ENCODE measurements around the gene EPG5.

DNA sequence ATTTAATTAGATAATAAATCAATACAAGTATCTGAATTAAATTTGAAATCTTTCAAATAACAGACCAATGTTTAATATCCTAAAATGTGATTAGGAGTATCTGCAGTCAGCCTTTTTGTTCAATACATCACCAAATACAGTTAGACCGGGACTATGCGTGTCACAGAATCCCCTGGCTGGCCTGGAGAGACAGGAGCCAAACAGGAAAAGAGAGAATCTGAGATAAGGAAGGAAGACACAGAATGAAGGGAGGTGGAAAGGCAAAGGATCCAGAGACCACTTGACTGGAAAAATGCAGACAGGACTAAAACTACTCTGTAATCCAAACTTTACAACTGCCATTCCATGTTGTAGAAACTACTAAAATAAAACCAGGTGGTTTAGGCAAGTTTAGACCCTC is 75.3 kb downstream of the EPG5 start:
- TF ChIP-seq, protein P1, sequence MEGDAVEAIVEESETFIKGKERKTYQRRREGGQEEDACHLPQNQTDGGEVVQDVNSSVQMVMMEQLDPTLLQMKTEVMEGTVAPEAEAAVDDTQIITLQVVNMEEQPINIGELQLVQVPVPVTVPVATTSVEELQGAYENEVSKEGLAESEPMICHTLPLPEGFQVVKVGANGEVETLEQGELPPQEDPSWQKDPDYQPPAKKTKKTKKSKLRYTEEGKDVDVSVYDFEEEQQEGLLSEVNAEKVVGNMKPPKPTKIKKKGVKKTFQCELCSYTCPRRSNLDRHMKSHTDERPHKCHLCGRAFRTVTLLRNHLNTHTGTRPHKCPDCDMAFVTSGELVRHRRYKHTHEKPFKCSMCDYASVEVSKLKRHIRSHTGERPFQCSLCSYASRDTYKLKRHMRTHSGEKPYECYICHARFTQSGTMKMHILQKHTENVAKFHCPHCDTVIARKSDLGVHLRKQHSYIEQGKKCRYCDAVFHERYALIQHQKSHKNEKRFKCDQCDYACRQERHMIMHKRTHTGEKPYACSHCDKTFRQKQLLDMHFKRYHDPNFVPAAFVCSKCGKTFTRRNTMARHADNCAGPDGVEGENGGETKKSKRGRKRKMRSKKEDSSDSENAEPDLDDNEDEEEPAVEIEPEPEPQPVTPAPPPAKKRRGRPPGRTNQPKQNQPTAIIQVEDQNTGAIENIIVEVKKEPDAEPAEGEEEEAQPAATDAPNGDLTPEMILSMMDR (IDR thresholded peaks at IDR 0.05 in 4 of 5, conservative IDR thresholded peaks at IDR 0.05 in 1 of 5): no peak
- TF ChIP-seq POLR2A (IDR thresholded peaks at IDR 0.05): no peak
